Fibroblast of pulmonary artery (primary cell): ENCODE data around the gene C9.
A peak's percentile ranks its signal among the peaks of the same experiment; 100 is the strongest.

Experiments
- DNase-seq: peaks from one replicate; pipeline ENCODE4 v3.0.0-alpha.2; 2010; ENCODE audit warnings: low read depth
- H3K4me3 ChIP-seq: replicated peaks from 2 replicates; pipeline ENCODE4 v1.5.1; 2011; ENCODE audit warnings: low read depth, mild to moderate bottlenecking, control low read depth, low read length, moderate library complexity
- TF ChIP-seq, protein P1 (sequence below): IDR thresholded peaks from 2 replicates; pipeline ENCODE4 v1.5.1; 2011; ENCODE audit warnings: mild to moderate bottlenecking, control low read depth, low read length, inconsistent platforms; ENCODE audit errors: missing control alignments

Gene C9

DNA sequence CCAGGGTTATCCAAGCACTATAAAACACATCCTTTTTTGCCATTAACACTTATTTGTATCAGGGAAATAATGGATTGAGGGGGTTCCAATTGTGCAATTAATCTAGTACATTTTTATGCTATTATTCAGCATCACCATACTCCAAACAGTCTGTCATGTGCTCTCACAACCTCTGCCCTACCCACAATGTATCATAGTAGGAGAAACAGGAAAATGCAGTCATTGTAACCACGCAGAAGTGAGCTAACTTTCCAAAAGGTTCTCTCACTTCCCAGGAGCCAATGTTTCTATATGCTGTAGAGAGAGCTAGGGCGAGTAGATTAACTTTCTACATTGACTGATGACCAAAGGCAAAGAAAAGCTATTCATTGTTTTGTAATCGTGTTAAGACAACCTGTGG, 30.7 kb upstream of the C9 start:
- TF ChIP-seq, protein P1, sequence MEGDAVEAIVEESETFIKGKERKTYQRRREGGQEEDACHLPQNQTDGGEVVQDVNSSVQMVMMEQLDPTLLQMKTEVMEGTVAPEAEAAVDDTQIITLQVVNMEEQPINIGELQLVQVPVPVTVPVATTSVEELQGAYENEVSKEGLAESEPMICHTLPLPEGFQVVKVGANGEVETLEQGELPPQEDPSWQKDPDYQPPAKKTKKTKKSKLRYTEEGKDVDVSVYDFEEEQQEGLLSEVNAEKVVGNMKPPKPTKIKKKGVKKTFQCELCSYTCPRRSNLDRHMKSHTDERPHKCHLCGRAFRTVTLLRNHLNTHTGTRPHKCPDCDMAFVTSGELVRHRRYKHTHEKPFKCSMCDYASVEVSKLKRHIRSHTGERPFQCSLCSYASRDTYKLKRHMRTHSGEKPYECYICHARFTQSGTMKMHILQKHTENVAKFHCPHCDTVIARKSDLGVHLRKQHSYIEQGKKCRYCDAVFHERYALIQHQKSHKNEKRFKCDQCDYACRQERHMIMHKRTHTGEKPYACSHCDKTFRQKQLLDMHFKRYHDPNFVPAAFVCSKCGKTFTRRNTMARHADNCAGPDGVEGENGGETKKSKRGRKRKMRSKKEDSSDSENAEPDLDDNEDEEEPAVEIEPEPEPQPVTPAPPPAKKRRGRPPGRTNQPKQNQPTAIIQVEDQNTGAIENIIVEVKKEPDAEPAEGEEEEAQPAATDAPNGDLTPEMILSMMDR, result no peak
- H3K4me3 ChIP-seq, result no peak overlapping the region
- peak; percentile 89 for DNase-seq

DNA sequence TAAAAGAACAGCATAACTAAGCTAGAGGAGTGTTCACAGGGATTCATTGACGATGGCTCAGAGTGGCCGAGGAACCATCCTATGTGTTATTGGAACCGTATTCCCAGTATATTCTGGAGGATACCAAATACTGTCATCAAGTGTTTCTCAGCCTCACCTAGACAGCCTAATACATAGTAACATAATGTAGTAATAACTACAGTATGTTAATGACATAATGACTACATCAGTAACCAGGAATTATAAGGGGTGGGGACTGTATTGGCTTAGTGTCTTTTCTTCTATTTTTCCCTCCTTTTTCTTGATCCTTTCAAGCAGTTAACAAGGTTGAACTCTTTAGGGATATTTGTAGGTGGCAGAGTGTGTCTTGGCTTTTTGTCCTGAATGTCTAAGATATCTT, 26.6 kb upstream of the C9 start:
- DNase-seq, result no peak
- TF ChIP-seq, protein P1, result no peak
- no peak overlapping the region for H3K4me3 ChIP-seq

DNA sequence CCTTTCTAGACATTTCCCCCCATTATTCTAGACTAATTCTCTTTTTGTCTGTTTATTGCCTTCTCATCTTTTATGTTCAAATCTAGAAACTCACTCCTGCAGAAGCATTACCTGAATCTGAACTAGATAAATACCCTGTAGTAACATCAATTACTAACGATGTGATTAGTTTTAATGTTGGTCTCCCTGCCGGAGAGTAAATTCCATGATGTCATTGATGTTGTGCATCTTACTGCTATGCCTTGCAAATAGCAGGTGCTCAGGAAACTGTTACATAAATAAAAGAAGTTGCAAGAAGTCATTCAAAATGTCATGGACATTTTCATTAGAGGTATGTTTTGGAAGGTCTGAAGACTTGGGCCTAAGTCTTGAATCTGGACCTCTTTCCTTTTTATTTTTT, 23.0 kb upstream of the C9 start:
- DNase-seq, result no peak
- TF ChIP-seq, protein P1, result no peak
- no peak overlapping the region for H3K4me3 ChIP-seq

DNA sequence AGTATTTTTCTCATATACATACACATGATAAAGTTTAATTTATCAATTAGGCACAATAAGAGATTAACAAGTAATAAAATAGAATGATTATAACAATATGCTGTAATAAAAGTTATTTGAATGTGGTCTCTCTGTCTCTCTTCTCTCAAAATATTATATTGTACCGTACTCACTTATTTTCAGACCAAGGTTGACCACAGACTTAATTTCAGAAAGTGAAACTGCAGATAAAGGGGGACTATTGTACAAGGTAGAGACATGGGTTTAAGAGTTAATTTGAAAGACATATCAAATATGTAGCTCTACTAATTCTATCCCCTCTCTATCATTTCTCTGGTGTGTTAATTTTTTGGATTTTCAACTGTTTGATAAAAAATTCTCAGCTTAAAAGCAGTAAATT, 20.0 kb upstream of the C9 start:
- DNase-seq, result no peak
- H3K4me3 ChIP-seq, result no peak overlapping the region
- TF ChIP-seq, protein P1, result no peak

DNA sequence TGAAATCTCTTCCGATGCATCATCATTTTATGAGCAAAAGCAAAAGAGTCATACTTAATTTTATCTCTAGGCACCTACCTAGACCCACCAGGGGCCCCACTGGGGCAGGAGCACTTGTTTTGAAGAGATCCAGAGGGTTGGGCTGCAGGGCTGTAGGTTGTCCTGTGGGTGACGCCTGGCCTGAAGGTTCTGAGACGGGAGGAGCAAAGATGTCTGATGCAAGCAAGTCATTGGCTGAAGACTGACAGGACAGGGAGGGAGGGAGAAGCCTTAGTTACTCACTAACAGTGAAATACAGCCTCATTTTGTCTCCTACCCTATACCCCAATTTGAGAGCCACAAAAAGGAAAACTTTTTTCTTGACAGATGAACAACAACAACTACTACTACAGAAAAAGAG, 17.1 kb upstream of the C9 start:
- TF ChIP-seq, protein P1, result no peak
- no peak overlapping the region for H3K4me3 ChIP-seq
- DNase-seq, result no peak

DNA sequence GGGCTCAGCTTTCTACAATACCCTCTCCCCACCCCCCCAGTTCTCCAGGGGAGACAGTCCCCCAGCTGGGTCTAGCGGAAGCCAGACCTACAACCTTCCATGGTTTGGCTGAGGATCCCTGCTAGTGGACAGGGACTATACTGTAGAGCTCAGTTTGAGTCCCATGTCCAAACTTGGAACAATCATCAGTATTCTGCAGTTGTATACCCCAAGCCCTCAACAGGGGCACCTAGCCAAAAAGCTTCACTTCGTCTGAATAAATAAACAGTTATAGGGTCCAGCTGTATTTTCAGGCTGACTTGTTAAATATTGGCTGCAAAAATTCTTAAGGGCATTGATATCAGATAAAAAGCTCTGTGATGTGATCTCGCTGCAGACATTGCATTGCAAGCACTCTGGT, 15.4 kb upstream of the C9 start:
- no peak for DNase-seq
- H3K4me3 ChIP-seq, result no peak overlapping the region
- TF ChIP-seq, protein P1, result no peak

DNA sequence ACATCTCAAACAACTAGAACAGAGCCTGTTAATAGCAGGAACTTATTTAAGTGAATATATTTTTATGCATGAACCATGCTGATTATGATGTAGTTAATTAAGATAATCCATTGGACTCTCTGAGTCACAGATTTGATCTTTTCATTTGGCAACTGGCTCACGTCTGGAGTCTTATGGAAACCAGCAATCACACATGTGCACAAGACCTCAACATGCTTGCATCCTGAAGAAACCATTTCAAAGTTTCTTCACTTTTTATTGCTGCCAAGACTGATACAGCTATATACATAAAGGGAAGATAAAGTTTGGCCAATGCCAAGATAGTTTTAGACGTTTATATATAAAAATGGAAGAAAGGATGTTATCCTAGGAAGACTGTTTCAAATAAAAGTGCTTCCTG, 13.3 kb upstream of the C9 start:
- H3K4me3 ChIP-seq, result no peak overlapping the region
- TF ChIP-seq, protein P1, result no peak
- no peak for DNase-seq
